Right lung (tissue), 5 donors: Measurements from ENCODE around the gene SSTR4. TPM values are rescaled to one million over a fixed set of nuclear protein-coding genes. Genes with fewer than 3 reads are reported as not detected.
A peak's percentile ranks its signal among the peaks of the same experiment; 100 is the strongest.

Source experiments
- DNase-seq, 2 donors: peaks; one replicate each; pipeline ENCODE4 v3.0.0-alpha.2; 2013
- polyA plus RNA-seq, 5 donors: library from polyadenylated mRNA; unstranded; fragments of 120-200 nt; gene quantifications; one replicate each; pipeline versions ENCODE4 v1.2.1 to v1.2.3, GENCODE V29; 2013; ENCODE audit warnings: inconsistent platforms in 1 of 5, low replicate concordance in 1 of 5; ENCODE audit not compliant: insufficient read length in 5 of 5, insufficient read depth in 1 of 5

Gene SSTR4
- polyA plus RNA-seq, 5 donors = 0.13 to 0.36 (median 0.24) TPM

- DNase-seq = no peak
Observed at GRCh38 chr20:23042270-23042669, 7.2 kb downstream of the SSTR4 start.

GRCh38 chr20:23043376-23043775 lies 8.3 kb downstream of the SSTR4 start:
- DNase-seq = no peak

DNA sequence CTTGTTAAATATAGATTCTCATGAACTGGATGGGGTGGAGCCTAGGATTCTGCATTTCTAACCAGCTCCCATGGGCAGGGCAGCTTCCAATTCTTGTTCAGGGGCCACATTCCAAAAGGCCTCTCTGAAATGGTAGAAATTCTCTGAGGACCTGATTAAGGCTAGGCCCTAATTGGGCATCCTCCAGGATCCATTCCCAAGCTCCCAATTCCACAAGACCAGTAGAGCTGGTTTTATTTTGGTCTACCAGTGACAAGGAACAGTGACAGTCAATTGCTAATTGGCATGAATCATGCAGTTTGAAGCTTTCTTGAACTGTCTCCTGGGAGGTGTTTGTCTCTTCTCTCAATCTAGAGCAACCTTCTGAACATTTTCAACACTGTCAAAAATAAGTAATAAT lies 11.3 kb downstream of the SSTR4 start:
- no peak for DNase-seq

DNA sequence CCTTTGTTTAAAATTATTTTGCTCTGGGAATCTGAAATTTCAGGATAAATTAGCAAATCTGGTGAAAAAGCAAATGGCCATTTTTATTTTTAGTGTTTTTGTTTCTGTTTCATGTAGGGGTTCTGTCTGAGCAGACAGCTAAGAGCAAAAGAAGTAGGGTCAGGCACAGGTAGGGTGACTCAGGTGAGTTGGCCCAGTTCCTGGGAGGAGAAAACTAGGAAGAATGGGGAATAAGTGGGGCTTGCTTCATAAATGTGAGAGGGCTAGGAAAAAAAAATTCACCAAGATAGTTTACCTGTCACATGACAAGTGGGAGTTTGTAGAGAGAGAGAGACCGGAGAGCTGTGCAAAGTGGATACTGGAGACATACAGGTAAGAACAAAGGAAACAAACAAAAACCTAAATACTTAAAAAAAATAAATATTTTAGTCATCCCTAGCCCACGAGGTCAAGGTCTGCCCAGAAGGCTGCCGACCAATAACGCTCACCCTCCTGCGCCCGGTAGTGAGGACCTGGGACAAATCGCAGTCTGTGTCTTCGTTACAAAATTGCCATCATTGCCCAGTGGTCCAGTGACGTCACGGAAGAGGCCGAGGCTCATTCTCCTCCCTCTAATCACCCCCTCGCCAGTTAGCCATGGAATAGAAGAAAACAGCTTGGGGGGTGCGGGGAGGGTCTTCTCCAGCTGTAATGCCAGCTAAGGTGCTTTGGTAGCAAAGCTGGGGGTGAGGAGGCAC lies 12.1 kb downstream of the SSTR4 start:
- no peak for DNase-seq

DNA sequence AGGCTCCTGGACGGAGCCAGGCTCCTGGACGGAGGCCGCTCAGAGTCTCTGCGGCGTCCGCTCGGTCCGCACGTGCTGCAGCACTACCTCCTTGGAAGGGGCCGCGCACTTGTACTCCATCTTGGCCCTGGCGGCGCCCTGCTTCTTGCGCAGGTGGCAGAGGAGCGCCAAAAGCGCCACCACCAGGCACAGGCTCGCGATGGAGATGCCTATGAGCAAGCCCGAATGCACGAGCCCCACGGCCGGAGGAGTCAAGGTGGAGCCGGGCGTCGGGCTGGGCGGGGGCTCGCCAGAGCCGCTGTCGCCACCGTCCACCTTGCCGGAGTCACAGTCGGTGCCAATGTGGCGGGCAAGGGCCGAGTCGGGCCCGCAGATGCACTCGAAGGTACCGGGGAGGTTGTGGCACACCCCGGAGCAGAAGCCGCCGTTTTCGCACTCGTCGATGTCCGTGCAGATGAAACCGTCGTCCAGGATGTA lies 12.7 kb downstream of the SSTR4 start:
- no peak for DNase-seq

GRCh38 chr20:23048283-23049200 lies 13.4 kb downstream of the SSTR4 start:
- no peak for DNase-seq

- DNase-seq = no peak
Observed at GRCh38 chr20:23049201-23050075, 14.3 kb downstream of the SSTR4 start, which contains the start of gene THBD. THBD (minus strand) TSS chr20:23049672; CDS start chr20:23049504, 168 bp downstream.

GRCh38 chr20:23050076-23050838 lies 15.1 kb downstream of the SSTR4 start:
- DNase-seq = no peak

- peak in 1 of 2 donors; percentile 77 for DNase-seq
Observed at GRCh38 chr20:23050847-23051627, 15.9 kb downstream of the SSTR4 start.

DNA sequence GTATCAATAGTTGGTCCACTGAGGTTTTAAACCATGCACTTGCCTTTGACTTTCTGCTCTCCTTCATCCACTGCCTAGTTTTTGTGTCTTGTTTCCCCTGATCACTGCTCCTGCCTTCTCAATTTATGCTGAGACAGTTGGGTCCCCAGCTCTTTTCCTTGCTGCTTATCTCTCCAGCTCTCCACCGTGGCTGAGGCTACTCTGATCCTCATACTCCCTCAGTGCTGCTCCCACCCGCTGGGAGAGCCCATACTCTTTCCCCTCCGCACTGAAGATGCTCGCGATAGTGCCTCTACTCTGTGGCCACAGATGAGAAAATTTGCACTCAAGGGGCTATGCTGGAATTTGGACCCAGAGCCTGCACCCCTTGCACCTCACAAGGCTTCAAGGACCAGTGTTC lies 17.8 kb downstream of the SSTR4 start:
- no peak for DNase-seq

- DNase-seq = no peak
Observed at GRCh38 chr20:23058240-23058639, 23.1 kb downstream of the SSTR4 start.

DNA sequence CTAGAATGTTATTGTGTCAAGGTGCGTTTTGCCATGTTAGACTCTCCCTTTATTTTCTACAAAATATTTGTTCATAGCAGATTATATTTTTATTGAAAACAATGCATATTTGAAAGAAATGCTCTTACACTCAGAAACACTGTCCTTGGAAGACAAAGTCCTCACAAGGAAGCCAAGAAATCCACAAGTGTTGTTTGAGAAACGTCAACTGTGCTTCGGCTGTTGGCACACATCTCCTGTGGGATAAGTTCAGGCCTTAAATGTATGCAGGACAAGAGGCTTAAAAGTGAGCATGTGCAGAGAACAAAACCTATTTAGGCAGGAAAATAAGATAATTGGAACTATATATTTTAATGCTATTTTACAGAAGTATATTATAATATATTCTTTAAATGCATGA lies 23.9 kb downstream of the SSTR4 start:
- DNase-seq = no peak

DNA sequence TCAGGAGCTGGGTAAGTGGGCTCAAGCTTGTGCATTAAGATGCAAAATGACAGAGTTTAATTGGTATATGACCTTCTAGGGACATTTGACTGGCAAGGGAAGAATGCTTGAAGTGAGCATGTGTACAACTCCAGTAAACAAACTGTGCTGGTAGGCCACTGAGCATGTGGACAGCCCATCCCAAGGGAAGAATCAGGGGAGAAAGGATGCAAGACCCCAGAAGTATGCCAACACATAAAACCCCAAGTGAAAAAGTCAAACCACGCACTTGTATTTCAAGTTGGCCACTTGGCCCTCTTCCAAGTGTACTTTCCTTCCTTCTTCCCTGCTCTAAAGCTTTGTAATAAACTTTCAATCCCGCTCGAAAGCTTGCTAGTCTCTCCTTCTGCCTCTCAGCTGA lies 24.7 kb downstream of the SSTR4 start:
- DNase-seq = no peak

GRCh38 chr20:23060629-23061028 lies 25.5 kb downstream of the SSTR4 start:
- no peak for DNase-seq

DNA sequence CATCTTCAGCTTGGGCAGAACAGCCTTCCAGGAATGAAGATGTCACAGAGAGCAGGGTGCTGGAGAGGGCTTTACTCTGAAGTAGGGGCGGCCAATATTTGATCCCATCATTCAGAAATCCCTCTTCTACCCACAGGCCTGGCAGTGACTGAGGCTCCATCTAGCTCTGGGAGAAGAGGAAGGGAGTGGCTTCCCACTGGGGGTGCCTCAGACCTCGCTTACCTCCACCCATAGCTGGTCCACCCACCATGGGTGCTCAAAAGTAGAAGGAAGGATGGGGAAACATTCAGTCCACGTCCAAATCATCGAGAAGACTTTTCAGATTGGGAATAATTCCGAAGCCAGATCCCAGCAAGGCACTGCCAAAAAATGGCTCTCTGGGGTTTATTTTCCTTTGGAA lies 26.1 kb downstream of the SSTR4 start:
- no peak for DNase-seq

- peak; percentile 82 to 88 for DNase-seq
Observed at GRCh38 chr20:23061734-23062561, 26.8 kb downstream of the SSTR4 start.

- no peak for DNase-seq
Observed at GRCh38 chr20:23062632-23063031, 27.5 kb downstream of the SSTR4 start.

DNA sequence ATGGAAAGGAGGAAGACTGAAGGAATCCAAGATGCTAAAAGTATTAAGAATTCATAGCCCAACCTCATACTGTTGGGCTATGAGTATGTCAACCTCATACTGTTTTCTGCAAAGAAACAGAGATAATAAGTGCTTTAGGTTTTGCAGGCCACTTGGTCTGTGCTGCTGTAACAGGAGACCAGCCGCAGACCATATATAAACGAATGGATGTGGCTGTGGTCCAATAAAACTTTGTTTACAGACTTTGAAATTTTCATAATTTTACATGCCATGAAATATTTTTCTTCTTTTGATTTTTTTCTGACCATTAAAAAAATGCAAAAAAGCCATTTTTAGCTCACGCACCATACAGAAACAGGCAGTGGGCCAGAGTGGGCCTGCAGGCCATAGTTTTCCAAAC lies 28.1 kb downstream of the SSTR4 start:
- no peak for DNase-seq

- DNase-seq = no peak
Observed at GRCh38 chr20:23063581-23063980, 28.5 kb downstream of the SSTR4 start.
